ENCODE results near the gene FKBP8. TPM values are rescaled to one million over a fixed set of nuclear protein-coding genes. Genes with fewer than 3 reads are reported as not detected.

FKBP8 gene
- total RNA-seq, 1 experiment from 2014 or later, result 243 TPM

DNA sequence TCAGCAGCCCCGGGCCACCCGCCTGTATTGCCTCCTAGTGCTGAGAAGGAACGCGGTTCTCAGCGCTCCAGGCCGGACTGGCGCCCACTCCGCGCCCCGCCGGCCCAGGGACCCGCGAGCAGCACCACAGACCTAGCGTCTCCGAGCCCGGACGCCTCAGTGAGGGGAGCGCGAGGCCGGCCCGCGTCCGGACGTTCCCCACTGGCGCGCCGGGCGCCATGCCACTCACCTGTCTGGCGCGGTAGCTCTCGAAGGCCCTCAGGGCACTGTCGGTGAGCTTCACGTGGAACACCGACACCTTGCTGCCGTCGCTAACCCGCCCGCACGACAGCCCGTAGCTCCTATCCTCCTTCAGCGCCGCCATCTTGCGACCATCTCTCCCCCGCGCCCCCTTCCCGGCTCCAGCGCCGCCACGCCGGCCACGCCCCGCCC is 21.7 kb downstream of the FKBP8 start, which contains the start of gene ELL:
Gene ELL (minus strand): TSS at position 379 of the 432 bp plus-strand sequence. CDS start 15 bp downstream, at position 364.
- H2AFZ ChIP-seq (ENCODE audit: low read length), result peak within 1 kb of the TSS; percentile 72
- H3K79me2 ChIP-seq (ENCODE audit: low read length), result peaks cover 47% of the 10 kb centered on the region
- no peaks in the 10 kb centered on the region for H3F3A ChIP-seq (ENCODE audit: low read length, unreplicated experiment)
- TF ChIP-seq, protein P1, sequence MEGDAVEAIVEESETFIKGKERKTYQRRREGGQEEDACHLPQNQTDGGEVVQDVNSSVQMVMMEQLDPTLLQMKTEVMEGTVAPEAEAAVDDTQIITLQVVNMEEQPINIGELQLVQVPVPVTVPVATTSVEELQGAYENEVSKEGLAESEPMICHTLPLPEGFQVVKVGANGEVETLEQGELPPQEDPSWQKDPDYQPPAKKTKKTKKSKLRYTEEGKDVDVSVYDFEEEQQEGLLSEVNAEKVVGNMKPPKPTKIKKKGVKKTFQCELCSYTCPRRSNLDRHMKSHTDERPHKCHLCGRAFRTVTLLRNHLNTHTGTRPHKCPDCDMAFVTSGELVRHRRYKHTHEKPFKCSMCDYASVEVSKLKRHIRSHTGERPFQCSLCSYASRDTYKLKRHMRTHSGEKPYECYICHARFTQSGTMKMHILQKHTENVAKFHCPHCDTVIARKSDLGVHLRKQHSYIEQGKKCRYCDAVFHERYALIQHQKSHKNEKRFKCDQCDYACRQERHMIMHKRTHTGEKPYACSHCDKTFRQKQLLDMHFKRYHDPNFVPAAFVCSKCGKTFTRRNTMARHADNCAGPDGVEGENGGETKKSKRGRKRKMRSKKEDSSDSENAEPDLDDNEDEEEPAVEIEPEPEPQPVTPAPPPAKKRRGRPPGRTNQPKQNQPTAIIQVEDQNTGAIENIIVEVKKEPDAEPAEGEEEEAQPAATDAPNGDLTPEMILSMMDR (conservative IDR thresholded peaks at IDR 0.05; ENCODE audit: low read depth, low read length), result no peak
- TF ChIP-seq EZH2 (IDR thresholded peaks at IDR 0.05; ENCODE audit: low read length, unreplicated experiment) (no peak), EZH2phosphoT487 (IDR thresholded peaks at IDR 0.05; ENCODE audit: borderline replicate concordance, low read length) (no peak)
- ChIA-PET POLR2A (ENCODE audit: unreplicated experiment) (interaction anchor here (1.4 kb wide), 1 partner anchor 36 kb away, joined by 10 read pairs; the partner anchor contains the start of gene KXD1), CTCF (interaction anchor here (0.6 kb wide), 1 partner anchor 72 kb away, joined by 4 read pairs; no protein-coding TSS in a partner anchor)
- H3K4me1 ChIP-seq (ENCODE audit: insufficient read depth, low read length), result peaks cover 26% of the 10 kb centered on the region
- H3K9me2 ChIP-seq (replicated peaks; ENCODE audit: low read length), result no peaks in the 10 kb centered on the region
- H3K36me3 ChIP-seq (ENCODE audit: low read depth, low read length), result no peaks in the 10 kb centered on the region
- intact Hi-C loops (cut with micrococcal nuclease), result loop anchor here (5.0 kb wide), 3 partner anchors 36 to 116 kb away; partner anchors contain the start of genes KLHL26 and KXD1
- DNase-seq (no peak), ATAC-seq (peak; percentile 1)
- peak within 1 kb of the TSS; percentile 93 for H3K4me2 ChIP-seq (ENCODE audit: low read length)
- no peaks in the 10 kb centered on the region for H3K9me3 ChIP-seq (ENCODE audit: low read length)
- peak within 1 kb of the TSS; percentile 100 for H3K4me3 ChIP-seq (ENCODE audit: low read length)
- no TSS peak for BruUV-seq (replicated peaks)
- no peaks in the 10 kb centered on the region for H3K27me3 ChIP-seq (ENCODE audit: low read length)
- H4K20me1 ChIP-seq (ENCODE audit: low read length), result peaks cover 34% of the 10 kb centered on the region
- H3K9ac ChIP-seq (ENCODE audit: low read length), result peak within 1 kb of the TSS; percentile 96
- H3K27ac ChIP-seq (ENCODE audit: low read length), result peak within 1 kb of the TSS; percentile 90

DNA sequence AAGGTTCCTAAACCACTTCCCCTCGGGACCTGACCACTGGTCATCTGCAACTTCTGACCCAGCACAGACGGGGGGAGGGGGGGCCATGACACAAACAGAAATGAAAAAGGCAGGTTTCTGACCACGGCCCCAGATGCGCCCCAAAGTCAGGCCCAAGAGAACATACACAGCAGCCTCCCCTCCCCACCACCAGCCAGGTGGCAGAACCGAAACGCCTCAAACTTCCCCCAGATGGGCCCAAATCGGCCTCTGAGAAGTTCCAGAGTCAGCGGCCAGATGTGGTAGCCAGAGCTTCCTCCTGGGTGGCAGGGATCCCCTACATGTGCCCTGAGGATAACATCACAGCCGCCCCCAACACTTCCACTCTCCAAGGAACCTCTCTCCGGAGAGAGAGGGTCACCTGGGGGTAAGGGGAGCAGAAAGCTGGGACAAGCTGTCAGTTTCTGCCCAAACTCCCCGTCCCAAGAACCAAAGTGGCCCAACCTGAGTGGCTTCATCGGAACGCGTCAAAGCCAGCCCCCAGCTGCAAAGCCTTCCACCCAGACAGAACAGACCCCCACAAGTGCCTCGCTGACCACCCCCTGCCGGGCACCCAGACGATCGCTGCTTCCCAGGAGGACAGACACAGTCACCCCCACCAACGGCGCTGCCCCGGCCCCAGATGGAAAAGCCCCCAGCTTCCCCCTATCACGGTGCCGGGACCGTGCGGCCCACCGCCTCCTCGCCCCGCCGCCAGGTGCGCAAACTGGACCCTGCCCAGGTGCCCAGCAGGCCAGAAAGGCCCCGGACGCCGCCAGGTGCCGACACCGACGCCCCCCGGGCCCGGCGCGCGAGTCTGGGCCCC is 22.3 kb downstream of the FKBP8 start:
- peak overlapping the region; percentile 93 for H3K4me2 ChIP-seq (ENCODE audit: low read length)
- H2AFZ ChIP-seq (ENCODE audit: low read length), result peak overlapping the region; percentile 72; the same call in 1 of the 2 replicates
- H3K9ac ChIP-seq (ENCODE audit: low read length), result peak overlapping the region; percentile 96
- peaks cover 20% of the 10 kb centered on the region for H3K4me1 ChIP-seq (ENCODE audit: insufficient read depth, low read length)
- TF ChIP-seq, protein P1 (conservative IDR thresholded peaks at IDR 0.05; ENCODE audit: low read depth, low read length), result no peak
- no peak for TF ChIP-seq EZH2phosphoT487 (IDR thresholded peaks at IDR 0.05; ENCODE audit: borderline replicate concordance, low read length)
- no peak for TF ChIP-seq EZH2 (IDR thresholded peaks at IDR 0.05; ENCODE audit: low read length, unreplicated experiment)
- intact Hi-C loops (cut with micrococcal nuclease), result loop anchor here (5.0 kb wide), 3 partner anchors 36 to 116 kb away; partner anchors contain the start of genes KLHL26 and KXD1
- H3K27ac ChIP-seq (ENCODE audit: low read length), result peak overlapping the region; percentile 90
- BruUV-seq (replicated peaks), result TSS peak; percentile 76
- H3F3A ChIP-seq (ENCODE audit: low read length, unreplicated experiment), result no peaks in the 10 kb centered on the region
- no peaks in the 10 kb centered on the region for H3K27me3 ChIP-seq (ENCODE audit: low read length)
- ChIA-PET CTCF (interaction anchor here (0.6 to 1.3 kb wide), 5 partner anchors 25 to 72 kb away, joined by 3 to 11 read pairs (median 4); partner anchors contain the start of genes KXD1 and UBA52), POLR2A (ENCODE audit: unreplicated experiment) (interaction anchor here (0.6 to 0.8 kb wide), 4 partner anchors 24 to 81 kb away, joined by 3 to 8 read pairs (median 4); no protein-coding TSS in a partner anchor)
- H3K9me3 ChIP-seq (ENCODE audit: low read length), result no peaks in the 10 kb centered on the region
- H3K36me3 ChIP-seq (ENCODE audit: low read depth, low read length), result no peaks in the 10 kb centered on the region
- DNase-seq (no peak), ATAC-seq (no peak)
- no peaks in the 10 kb centered on the region for H3K9me2 ChIP-seq (replicated peaks; ENCODE audit: low read length)
- peaks cover 40% of the 10 kb centered on the region for H4K20me1 ChIP-seq (ENCODE audit: low read length)
- H3K79me2 ChIP-seq (ENCODE audit: low read length), result peaks cover 54% of the 10 kb centered on the region
- peak overlapping the region; percentile 100 for H3K4me3 ChIP-seq (ENCODE audit: low read length)

Measured in PC-3 (cell line).